UCSD-AML1 (cell line): ENCODE results near the gene UNC5C.
"Not testable (repeated sequence)": the region's sequence is repeated elsewhere in the genome, so short reads cannot be mapped to it uniquely, and the experiment has no call there.

ENCODE experiments used
- DNase-seq: peaks from one replicate; lab custom pipeline; 2025; ENCODE audit not compliant: unreplicated experiment; lab: John Stamatoyannopoulos, UW

The UNC5C gene

DNA sequence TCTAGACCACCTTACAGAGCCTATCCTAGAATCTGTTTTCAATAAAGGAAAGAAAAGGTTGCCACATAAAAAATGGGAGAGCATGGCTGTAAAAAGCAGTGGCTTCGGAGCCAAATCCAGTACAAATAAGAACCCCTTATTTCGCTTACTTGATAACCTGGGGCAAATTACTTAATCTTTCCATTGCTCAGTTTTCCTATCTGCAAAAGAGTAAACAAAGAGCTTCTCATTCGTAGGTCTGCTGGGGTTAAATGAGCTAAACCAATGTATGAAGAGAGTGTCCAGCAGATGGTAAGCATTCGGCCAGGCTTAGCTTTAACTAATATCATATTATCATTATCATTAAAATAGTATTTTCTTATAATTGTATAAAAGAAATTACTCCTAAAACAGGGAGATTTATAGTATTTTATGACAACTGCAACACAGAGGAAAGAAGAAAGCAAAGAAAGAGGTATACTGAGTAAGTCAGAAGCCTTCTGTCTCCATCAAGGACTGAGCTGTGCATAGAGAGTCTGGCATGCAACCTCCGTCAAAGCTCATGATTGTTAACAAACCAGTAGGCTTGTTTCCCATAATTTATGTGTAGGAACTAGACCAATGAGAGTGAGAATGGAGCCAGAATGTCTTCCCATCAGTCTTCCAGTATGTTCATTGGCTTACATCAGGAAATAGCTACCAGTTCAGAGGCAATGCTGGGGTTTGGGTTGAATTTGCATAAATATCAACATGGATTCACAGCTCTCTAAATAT is 364.9 kb downstream of the UNC5C start:
- DNase-seq, result no peak

DNA sequence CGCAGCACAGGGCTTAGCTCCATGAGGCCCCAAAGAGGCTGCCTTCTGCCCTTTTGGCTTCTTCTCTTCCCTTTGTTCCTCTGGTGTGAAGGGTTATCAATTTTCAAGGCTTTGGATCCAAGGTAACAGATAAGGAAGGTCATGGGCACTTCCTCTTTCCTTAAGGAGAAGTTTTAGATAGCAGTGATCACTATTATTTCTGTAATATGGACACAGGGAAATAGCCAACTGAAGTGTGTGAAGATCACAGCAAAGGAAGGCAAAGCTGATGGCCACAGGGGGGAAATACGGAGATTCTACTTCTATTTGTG is 366.8 kb downstream of the UNC5C start:
- DNase-seq, result no peak

DNA sequence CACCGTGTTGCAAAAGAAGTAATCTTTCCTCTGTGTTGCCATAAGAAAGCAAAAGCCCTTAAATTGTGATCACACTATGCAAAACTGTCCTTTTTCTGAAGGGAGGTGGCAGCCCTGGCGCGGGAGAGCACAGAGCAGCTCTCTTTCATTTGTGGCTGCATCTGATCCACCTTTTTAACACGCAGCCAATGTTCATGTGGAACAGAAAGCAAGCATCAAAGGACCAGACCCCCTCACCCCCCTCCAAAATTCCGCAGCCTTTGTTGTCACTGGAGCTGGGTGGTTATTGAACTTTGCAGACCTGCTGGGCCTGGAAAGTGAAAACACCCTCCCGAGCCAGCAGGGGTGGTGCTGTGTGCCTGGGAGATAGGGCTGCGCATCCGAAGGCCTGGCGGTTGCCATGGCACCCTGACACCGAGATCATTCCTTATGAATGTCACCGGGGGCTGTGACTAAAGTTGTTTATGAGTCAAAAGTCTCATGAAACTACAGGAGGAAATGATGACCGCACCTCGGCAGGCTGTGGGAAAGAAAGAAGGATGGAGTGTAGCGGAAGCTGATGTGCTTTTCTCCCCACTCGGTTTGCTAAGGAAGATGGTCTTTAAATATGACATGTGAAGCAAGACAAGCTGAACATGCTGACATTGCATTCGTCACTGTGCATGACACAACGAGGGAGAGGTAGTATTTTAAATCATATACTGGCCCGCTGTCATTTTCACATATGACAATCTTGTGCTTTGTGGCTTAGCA is 367.4 kb downstream of the UNC5C start:
- DNase-seq, result no peak

DNA sequence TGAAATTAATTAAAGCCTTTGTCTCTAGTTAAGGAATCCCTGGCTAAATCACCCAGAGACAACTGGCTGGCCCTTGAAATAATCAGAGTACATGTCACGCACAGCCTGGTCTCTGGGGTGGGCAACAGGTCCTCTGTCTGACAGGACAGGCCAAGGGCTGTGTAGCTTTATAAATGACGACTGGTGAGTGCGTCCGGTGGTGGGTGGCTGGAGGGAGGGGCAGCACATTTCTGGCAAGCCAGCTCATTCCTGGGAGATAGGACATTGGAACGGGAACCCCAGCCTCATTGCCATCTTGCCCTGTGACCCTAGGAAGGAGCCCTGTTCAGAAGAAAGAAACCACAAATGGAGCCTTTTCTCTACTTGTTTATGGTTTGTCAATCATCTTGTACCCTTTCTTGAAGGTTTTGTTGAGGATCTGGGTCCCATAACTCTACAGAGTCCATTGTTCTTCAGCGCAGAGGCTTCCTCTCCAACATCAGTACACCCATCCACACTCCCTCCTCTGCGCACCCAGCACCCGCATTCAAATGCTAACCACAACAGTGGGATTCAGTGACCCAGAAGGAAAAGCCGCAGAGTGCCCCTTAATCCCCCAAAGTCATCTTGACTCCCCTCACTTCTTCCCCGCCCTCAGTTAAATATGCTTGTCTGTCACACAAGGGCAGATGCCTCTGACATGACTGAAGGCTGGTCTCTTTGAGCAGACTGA is 368.1 kb downstream of the UNC5C start:
- DNase-seq, result no peak

DNA sequence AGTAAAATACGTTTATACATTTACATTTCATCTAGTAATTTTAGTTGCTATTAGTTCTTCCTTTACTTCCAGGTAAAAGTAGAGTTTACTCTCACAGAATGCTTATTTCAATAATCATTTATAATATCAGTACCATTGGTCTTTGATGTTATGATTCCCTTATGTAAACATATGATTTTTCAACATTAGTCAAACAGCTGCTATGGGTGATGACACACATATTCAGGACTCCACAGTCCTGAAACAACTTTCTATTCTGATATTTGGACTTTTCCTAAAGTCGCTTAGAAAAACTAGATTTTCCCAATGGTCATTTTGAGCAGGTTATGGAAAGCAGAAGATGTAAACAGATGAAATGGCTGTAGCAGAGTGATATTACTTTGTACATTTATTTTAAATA is 369.8 kb downstream of the UNC5C start:
- DNase-seq, result no peak

DNA sequence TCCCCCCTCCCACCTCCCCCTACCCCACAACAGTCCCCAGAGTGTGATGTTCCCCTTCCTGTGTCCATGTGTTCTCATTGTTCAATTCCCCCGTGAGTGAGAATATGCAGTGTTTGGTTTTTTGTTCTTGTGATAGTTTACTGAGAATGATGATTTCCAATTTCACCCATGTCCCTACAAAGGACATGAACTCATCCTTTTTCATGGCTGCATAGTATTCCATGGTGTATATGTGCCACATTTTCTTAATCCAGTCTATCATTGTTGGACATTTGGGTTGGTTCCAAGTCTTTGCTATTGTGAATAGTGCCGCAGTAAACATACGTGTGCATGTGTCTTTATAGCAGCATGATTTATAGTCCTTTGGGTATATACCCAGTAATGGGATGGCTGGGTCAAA is 377.4 kb downstream of the UNC5C start:
- not testable (repeated sequence) for DNase-seq

DNA sequence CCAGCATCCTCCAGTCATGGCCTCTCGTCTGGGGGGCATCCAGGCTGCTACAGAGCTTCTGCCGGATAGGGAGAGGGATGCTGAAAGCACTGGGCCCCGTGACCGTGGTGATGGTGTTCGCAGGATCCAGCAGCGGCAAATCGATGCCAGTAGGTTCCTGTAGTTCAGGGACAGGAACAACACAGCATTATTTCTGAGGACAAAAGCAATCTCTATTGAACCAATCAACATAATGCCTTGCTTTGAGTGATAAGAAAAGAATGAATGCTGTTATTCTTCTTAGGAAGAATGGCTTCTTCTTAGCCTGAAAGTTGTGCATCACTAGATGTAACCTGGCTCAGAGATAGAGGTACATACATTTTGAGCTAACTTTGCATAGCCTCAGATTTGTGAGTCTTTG is 378.6 kb downstream of the UNC5C start:
- no peak for DNase-seq

DNA sequence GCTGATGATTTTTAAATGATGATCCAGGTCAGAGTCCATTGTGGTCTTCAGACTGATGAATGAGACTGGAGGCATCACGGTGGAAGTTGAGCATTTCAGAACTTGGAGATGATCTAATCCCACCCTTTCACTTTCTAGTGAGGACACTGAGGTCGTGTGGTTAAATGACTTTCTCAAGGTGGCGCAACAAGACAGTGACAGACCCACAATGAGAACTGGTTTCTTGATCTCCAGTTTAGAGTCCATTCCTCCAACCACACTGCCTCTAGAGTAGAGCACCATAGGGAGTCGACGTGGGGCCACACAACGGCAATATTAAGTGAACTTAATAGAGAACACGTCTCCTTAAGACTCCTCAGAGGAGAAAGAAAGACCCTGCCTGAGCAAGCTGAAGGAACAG is 381.0 kb downstream of the UNC5C start:
- no peak for DNase-seq

DNA sequence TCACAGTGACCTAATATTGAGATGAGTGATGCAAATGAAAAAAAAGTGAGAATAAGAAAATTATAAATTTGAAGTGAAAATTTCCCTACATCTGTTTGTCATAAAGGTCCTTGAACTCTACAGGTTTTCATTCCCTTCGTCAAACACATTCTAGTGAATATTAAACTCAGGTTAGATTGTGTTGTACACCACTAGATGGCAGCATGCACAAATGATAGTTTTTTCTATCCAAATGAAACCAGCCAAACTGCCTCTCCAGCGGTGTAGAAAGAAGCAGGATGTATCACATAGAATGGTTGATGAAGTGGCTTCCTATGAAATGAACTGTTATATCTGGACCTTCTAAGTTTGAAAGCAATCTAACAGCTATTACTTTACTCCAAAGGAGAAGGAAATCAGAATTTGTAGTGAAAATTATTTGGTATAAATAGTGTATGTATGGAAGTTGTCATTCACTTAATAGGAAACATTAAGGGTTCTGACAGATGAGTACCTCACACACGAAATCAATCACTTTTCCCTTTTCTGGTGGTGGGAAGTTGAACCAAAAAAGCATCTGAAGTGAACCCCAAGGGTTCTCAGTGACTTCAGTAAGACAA is 382.7 kb downstream of the UNC5C start:
- DNase-seq, result peak; percentile 7

DNA sequence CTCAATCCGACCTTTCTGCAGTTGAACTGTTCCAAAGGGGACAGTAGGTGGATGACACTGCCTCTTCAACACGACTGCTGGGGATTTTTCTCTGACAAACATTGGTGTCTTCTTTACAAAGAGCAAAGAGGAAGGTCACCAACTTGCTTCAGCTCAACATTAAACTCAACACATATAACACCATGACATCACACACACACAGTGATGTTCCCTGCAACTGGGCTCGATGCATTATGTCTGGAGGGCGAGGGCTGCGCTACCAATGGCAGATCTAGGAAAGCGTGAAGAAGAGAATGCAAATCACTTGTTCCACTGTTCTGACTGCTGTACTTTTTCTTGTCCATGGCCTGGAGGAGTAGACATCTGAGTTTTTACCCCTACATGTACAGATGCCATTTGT is 385.9 kb downstream of the UNC5C start:
- no peak for DNase-seq

DNA sequence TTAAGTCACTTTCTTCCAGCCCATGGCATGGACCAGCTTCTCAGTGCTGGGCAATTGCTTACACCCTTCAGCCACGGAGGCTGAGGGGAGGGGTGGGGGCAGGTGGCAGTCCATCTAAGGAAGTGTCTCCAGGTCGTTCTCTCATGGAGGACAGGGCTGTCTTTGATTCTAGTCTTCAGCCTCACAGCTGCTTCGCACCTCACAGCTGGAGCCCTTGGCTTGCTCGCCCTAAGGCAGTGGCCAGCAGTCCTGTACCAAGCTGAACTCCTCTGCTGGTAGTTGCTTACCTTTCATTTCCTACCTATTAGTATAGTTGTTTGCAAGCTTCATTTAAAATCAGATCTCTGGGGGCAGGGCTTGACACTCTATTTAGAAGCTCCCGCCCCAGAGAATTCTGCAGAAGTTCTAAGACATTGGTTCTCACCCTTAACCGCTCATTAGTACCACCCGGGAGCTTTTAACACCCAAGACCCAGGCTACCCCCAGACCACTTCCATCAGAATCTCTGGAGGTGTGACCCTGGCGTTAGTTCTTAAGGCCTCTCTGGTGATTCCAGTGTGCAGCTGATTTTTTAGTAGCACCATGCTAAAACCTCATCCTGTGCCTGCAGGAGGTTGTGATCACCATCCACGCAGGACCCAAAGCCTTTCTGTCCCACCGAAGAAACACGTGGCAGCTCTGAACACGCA is 386.8 kb downstream of the UNC5C start:
- DNase-seq, result no peak

DNA sequence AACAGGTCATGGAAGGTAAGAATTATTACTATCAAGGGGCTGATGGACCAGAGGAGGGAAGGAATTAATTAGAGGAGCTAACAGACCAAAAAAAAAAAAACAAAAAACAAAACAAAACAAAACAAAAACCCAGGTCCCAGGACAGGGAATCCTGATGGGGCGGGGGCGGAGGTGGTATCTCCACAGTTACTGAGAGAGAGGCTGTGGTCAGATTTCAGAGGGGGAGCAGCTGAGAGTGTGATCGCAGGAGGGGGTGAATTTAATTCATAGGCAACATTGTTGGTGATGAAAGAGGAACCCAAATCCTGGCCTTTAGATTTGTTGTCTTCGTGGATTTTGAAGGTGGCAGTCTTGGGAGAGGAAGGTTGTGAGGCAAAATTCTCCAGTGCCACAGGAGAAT is 389.4 kb downstream of the UNC5C start:
- DNase-seq, result no peak

DNA sequence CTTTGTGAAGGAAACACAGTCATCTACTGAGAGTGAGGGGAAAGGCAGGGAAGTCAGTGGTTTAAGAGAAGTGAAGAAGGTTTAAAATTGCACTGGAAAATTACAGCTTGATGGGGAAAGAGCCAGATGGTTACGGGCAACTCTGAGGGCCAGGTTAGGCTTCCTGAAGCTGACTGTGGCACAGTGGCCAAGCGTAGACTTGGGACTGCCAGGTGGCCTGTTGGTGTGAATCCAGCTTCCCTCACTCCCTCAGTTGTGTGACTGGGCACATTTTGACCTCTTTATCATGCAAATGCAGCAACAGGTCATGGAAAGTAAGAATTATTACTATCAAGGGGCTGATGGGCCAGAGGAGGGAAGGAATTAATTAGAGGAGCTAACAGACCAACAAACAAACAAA is 390.1 kb downstream of the UNC5C start:
- no peak for DNase-seq

DNA sequence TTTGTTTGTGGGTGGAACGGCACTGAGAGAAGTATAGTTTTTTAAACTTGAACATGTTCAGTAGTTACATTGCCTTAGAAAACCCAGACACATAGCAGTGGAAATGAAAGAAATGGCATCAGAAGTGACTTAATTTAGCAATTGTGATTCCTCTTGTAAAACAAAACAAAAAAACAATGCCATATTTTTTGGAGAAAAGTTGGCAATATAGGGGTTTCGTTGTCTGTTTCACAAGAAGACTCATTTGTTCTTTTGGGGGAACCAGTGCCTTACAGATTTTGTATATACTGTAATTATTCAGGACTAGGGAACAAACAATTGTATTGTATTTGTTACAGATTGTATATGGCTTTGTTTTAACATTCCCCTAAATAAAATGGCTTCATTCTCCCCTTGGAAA is 390.7 kb downstream of the UNC5C start:
- DNase-seq, result no peak

DNA sequence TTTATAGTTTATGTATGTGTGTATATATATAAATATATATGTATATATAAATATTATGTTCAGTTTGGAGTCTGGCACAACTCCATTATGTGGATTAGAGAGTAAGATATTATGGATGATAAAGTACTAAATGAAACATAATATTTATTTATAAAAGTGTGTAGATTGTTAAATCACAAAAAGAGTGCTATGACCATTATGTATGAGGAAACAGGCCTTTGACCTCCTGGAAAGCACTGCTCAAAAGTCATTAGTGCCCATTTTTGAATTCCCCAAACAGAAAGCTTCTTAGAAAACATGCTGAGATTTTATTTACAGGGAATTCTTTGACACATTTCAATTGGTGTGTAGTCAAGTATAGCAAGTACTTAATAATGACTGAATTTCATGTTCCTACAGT is 391.2 kb downstream of the UNC5C start:
- no peak for DNase-seq

DNA sequence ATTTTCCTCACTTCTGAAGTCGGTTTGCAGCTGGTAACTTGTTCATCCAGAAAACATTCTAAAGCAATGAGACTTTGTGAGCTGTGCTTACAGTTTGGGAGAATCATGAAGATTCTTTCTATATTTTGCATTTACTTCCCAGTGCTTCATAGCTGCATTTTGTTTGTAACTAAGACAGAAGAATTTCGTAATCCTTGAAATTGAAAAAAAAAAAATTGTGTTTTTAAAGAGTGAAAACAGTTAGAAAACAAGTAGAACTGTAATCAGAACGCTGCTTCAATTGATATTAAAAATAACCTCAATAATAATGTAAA is 392.4 kb downstream of the UNC5C start:
- no peak for DNase-seq

DNA sequence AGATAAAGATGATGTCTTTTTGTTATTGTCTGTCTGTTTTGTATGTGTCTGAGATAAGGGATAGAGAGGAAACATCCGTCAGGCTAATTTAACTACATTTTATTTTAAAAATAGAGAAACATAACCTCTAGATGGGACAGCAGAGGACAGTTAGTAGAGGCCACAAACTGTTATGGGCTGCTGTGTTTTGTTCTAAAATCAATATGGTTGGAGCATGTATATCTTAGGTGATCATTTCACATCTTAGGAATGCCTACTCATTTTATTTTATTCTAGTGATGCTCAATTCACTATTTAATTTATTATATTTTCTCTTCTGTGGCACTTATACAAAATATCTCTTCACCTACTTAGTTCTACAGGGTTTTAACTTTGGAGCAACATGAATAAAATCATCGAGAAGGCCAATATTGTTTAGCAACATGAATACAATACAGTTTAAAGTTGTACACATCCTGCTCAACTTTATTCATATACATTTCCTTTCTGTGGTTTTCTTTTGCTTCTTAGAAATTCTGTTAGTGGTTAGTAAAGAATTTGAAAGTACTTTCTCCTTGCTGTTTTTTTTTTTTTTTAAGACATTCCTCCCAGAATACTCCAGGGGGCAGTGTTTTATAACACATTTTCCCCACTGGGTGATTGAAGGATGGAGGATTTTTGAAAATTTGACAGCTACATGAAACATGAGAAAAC is 392.9 kb downstream of the UNC5C start:
- DNase-seq, result no peak

DNA sequence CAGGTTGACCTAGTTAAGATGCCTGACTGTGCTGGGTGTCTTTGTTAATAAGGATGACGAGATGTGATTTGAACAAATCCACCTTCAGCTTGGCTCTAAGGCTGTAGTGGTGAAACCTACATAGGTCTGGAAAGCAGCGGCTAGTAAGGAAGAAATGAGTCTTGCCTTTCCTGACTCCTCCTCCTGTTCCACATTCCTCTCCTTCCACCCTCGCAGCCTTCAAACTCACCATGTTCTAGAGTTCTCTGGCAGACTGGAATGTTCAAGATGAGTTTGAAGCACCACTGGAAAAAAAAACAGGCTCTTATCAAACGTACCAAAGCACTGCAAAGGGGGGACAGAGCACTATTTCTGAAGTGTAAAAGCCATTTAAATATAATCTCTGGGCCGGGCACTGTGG is 395.6 kb downstream of the UNC5C start:
- no peak for DNase-seq

DNA sequence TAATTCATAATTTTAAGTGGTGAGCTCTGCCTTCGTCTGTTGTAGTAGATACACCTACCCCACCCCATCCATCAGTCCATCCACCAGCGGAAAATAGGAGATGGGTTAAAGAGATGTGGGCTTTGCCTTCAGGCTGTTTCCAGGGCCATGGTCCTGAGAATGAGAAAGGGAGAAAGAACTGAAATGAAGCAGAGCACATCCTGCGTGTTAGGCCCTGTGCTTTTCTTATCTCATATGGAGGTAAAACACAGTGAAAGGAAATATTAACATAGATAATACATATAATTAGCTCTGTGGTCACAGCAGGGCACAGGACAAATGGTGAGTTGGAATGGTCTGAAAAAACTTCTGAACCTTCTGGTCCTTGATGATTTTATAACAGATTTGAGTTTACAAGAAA is 397.5 kb downstream of the UNC5C start:
- DNase-seq, result no peak

DNA sequence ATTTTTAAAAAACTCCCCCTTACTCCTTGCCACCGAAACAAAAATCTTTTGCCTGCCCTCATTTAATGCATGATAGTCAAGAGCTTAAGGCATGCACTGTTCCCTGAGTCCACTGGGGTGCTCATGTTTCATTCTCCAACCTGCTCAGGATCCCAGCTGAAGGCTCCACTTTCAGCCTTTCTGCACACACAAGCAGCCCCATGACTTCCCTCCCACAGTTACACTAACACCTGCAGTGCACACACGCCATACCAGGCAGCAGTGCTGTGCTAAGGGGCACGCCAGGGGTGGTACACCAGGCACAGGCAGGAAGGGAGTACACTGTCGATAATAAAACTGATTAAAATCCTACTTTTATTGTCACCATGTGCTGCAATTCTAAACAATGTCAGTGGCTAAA is 405.8 kb downstream of the UNC5C start:
- no peak for DNase-seq

DNA sequence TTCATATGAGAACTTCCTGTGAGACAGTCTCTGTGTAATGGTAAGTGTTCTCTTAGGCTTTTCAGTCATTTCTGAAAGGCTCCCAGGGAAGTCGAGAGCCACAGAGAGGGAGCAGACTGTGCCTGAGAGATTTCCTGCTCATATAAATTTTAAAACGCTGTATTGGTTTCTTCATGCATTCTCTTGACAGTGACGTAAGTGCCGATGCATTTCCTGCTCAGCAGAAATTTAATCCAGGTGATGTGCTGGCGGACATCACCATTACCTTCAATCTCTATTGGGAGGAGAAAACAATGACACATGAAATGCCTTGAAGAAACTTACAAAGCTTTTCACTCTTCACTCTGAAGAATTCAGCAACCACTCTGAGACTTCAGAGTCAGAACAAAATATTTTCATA is 407.4 kb downstream of the UNC5C start:
- DNase-seq, result no peak
